PFSK-1 (cell line): ENCODE measurements around the gene EPHA5.

Source experiments
- FOXP2 ChIP-seq: optimal IDR thresholded peaks from 2 replicates; pipeline ENCODE3; 2011; ENCODE audit warnings: borderline replicate concordance, control low read depth, inconsistent platforms; ENCODE audit not compliant: insufficient read depth; ENCODE audit errors: extremely low read length, extremely low read depth
- POLR2AphosphoS5 ChIP-seq: IDR thresholded peaks from 2 replicates; pipeline ENCODE4 v1.6.1; 2012; ENCODE audit warnings: low read depth, mild to moderate bottlenecking, control low read depth, low read length, moderate library complexity
- SIN3A ChIP-seq: IDR thresholded peaks from 2 replicates; pipeline ENCODE4 v1.6.1; 2012; ENCODE audit warnings: mild to moderate bottlenecking, low read length, moderate library complexity, borderline replicate concordance; ENCODE audit not compliant: insufficient read depth
- TAF1 ChIP-seq: IDR thresholded peaks from 2 replicates; pipeline ENCODE4 v1.6.1; 2012; ENCODE audit warnings: low read length, control low read depth, borderline replicate concordance; ENCODE audit not compliant: insufficient read depth
- TF ChIP-seq, protein P1 (sequence below), 2 experiments: IDR thresholded peaks; 2 replicates each; pipeline versions ENCODE4 v1.6.1 to v1.8.0; 2011 to 2012; ENCODE audit warnings: low read depth in 2 of 2, low read length in 2 of 2, control low read depth in 1 of 2, inconsistent platforms in 1 of 2, mild to moderate bottlenecking in 1 of 2, moderate library complexity in 1 of 2; ENCODE audit not compliant: insufficient read depth in 1 of 2

Gene EPHA5

DNA sequence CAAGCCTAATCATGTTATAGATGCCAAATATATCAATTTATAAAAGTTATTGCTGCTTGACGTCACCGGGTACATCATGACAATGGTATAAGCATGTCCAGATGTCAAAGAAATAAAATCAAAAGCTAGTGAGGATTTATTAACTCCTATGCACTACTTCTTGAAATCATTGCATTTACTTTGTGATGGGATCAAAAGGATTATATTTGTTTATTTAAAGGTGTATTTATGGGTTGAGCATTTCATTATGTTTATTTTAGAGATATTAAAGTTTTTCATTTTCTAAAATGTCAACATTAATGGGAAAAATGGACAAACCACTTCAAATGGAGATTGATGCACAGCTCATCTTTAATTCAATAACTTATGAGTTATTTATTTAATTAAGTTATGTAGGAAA is 277.8 kb downstream of the EPHA5 start:
- TF ChIP-seq SIN3A (no peak), POLR2AphosphoS5 (no peak), TAF1 (no peak), FOXP2 (no peak)
- TF ChIP-seq, protein P1, sequence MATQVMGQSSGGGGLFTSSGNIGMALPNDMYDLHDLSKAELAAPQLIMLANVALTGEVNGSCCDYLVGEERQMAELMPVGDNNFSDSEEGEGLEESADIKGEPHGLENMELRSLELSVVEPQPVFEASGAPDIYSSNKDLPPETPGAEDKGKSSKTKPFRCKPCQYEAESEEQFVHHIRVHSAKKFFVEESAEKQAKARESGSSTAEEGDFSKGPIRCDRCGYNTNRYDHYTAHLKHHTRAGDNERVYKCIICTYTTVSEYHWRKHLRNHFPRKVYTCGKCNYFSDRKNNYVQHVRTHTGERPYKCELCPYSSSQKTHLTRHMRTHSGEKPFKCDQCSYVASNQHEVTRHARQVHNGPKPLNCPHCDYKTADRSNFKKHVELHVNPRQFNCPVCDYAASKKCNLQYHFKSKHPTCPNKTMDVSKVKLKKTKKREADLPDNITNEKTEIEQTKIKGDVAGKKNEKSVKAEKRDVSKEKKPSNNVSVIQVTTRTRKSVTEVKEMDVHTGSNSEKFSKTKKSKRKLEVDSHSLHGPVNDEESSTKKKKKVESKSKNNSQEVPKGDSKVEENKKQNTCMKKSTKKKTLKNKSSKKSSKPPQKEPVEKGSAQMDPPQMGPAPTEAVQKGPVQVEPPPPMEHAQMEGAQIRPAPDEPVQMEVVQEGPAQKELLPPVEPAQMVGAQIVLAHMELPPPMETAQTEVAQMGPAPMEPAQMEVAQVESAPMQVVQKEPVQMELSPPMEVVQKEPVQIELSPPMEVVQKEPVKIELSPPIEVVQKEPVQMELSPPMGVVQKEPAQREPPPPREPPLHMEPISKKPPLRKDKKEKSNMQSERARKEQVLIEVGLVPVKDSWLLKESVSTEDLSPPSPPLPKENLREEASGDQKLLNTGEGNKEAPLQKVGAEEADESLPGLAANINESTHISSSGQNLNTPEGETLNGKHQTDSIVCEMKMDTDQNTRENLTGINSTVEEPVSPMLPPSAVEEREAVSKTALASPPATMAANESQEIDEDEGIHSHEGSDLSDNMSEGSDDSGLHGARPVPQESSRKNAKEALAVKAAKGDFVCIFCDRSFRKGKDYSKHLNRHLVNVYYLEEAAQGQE (IDR thresholded peaks at IDR 0.05; ENCODE audit: insufficient read depth in 1 of 2, low read depth in 2 of 2, low read length in 2 of 2), result no peak

DNA sequence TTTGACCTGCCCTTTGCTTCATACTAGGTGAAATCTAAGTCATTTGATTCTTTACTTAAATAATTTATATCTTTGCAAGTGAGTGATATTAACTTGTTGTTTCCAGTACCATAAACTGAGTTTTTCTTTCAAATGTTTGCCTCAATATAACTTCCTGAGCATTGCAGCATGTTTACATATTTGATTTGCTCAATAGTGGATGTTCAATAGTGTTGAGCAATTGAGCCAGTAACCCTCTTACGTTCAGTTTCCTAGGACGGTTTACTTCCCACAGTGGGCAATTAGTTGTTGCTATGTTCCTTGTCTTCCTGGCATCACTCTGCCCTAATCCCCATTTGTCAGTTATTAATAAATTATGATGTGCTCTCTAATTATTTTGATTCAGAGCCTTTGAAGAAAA is 278.5 kb downstream of the EPHA5 start:
- TF ChIP-seq TAF1, result no peak
- TF ChIP-seq POLR2AphosphoS5, result no peak
- TF ChIP-seq FOXP2, result no peak
- TF ChIP-seq SIN3A, result no peak
- TF ChIP-seq, protein P1 (IDR thresholded peaks at IDR 0.05; ENCODE audit: insufficient read depth in 1 of 2, low read depth in 2 of 2, low read length in 2 of 2), result no peak

DNA sequence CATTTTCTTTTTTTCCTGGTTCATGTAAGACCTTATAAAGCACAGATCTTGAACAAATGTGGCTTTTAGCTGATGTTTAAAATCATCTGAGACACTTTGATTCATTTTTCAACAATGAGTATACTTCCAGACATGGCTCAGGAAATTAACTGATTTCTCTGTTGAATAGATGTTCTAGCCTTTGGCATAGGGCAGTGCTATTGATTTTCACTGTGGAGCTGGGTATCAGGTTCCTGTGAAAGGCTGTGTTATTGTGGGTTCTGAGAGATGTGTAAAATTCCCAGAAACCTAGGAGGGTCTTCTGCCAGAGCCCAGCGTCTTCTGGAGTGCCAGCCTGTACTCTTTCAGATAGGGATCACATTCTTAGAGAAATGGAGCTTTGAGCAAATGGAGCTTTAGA is 278.9 kb downstream of the EPHA5 start:
- TF ChIP-seq SIN3A (no peak), POLR2AphosphoS5 (no peak), FOXP2 (no peak), TAF1 (no peak)
- TF ChIP-seq, protein P1 (IDR thresholded peaks at IDR 0.05; ENCODE audit: insufficient read depth in 1 of 2, low read depth in 2 of 2, low read length in 2 of 2), result no peak

DNA sequence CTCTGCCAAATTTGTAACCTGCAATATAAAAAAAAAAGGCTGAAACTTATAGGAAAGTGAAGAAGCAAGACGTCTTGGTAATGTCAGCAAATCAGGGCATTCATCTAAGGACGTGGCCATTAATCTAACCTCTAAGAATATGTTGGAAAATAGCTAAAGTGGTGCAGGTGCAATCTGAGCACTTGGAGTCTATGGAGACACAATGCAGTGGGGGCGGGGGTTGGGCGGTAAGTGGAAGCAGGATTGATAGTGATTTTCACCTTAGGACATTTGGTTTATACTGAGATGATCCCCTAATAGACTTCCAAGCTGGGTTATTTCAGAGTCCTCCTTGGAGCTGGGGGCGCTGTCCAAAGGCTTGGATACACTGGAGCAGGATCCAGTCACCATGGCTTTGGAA is 283.4 kb downstream of the EPHA5 start:
- no peak for TF ChIP-seq FOXP2

DNA sequence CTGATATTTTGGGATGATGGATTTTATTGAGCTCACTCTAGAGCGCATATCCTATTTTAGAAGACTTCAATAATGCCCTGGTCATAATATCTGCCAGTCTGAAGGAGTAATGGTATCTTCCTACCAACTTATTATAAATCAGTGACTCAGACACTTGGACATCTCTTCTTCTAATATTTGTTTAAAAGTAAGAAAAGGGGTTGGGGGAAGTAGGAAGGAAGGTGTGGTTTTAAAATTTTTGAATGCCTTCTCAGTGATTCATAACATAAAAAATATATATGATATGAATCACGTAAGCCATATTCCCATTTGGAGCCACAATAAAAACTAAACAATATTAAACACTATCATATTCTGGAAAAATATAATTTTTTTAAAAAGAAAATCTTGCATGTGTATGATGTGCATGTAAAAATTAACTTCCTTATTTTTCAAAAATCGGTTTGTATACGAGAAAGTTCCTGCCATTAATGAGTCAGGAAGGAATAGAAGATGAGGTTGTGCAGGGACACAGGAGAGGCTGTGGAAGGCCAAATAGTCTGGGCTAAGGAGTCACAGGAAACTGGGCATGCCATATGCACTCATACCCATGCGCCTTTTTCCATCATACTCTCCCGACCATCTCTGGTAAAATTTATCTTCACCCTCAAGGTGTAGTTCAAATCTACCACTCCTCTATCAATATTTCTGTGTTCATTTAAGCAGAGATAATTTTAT is 286.5 kb downstream of the EPHA5 start:
- no peak for TF ChIP-seq POLR2AphosphoS5
- TF ChIP-seq FOXP2, result no peak
- TF ChIP-seq SIN3A, result no peak
- no peak for TF ChIP-seq TAF1
- TF ChIP-seq, protein P1 (IDR thresholded peaks at IDR 0.05; ENCODE audit: insufficient read depth in 1 of 2, low read depth in 2 of 2, low read length in 2 of 2), result no peak
